ENCODE measurements around the gene RAX2. TPM values are rescaled to one million over a fixed set of nuclear protein-coding genes. Genes with fewer than 3 reads are reported as not detected.

RAX2 gene
- total RNA-seq, 1 donor from 2014 or later, result not detected

- no peak for DNase-seq
- Mint-ChIP-seq H3K4me1 (ENCODE audit: low read depth, unreplicated experiment) (no peaks in the 10 kb centered on the region), H3K36me3 (ENCODE audit: unreplicated experiment) (no peaks in the 10 kb centered on the region), H3K27me3 (ENCODE audit: unreplicated experiment) (no peaks in the 10 kb centered on the region), H3K27ac (ENCODE audit: unreplicated experiment) (peak overlapping the region; percentile 33), H3K4me3 (ENCODE audit: unreplicated experiment) (no peak overlapping the region), H3K9me3 (ENCODE audit: unreplicated experiment) (no peaks in the 10 kb centered on the region)
- no peak for TF ChIP-seq CTCF (IDR thresholded peaks at IDR 0.05; ENCODE audit: partially characterized antibody, unreplicated experiment)
Measured at GRCh38 chr19:3743486-3743885, 28.5 kb downstream of the RAX2 start.

- peaks cover 2% of the 10 kb centered on the region for H3K4me1 Mint-ChIP-seq (ENCODE audit: low read depth, unreplicated experiment)
- H3K27me3 Mint-ChIP-seq (ENCODE audit: unreplicated experiment), result no peaks in the 10 kb centered on the region
- no peaks in the 10 kb centered on the region for H3K36me3 Mint-ChIP-seq (ENCODE audit: unreplicated experiment)
- H3K4me3 Mint-ChIP-seq (ENCODE audit: unreplicated experiment), result no peak overlapping the region
- no peak for DNase-seq
- no peak for TF ChIP-seq CTCF (IDR thresholded peaks at IDR 0.05; ENCODE audit: partially characterized antibody, unreplicated experiment)
- no peak overlapping the region for H3K27ac Mint-ChIP-seq (ENCODE audit: unreplicated experiment)
- H3K9me3 Mint-ChIP-seq (ENCODE audit: unreplicated experiment), result peaks cover 2% of the 10 kb centered on the region
Measured at GRCh38 chr19:3740431-3740830, 31.6 kb downstream of the RAX2 start.

GRCh38 chr19:3738477-3739220 lies 33.4 kb downstream of the RAX2 start:
- Mint-ChIP-seq H3K9me3 (ENCODE audit: unreplicated experiment) (peaks cover 2% of the 10 kb centered on the region), H3K4me1 (ENCODE audit: low read depth, unreplicated experiment) (peaks cover 2% of the 10 kb centered on the region), H3K36me3 (ENCODE audit: unreplicated experiment) (peaks cover 1% of the 10 kb centered on the region), H3K27me3 (ENCODE audit: unreplicated experiment) (peaks cover 1% of the 10 kb centered on the region), H3K4me3 (ENCODE audit: unreplicated experiment) (no peak overlapping the region), H3K27ac (ENCODE audit: unreplicated experiment) (no peak overlapping the region)
- DNase-seq, result no peak
- TF ChIP-seq CTCF (IDR thresholded peaks at IDR 0.05; ENCODE audit: partially characterized antibody, unreplicated experiment), result no peak

GRCh38 chr19:3737487-3738205 lies 34.4 kb downstream of the RAX2 start:
- Mint-ChIP-seq H3K36me3 (ENCODE audit: unreplicated experiment) (peaks cover 7% of the 10 kb centered on the region), H3K9me3 (ENCODE audit: unreplicated experiment) (peaks cover 2% of the 10 kb centered on the region), H3K27me3 (ENCODE audit: unreplicated experiment) (peaks cover 3% of the 10 kb centered on the region), H3K4me3 (ENCODE audit: unreplicated experiment) (no peak overlapping the region), H3K4me1 (ENCODE audit: low read depth, unreplicated experiment) (peaks cover 4% of the 10 kb centered on the region), H3K27ac (ENCODE audit: unreplicated experiment) (no peak overlapping the region)
- TF ChIP-seq CTCF (IDR thresholded peaks at IDR 0.05; ENCODE audit: partially characterized antibody, unreplicated experiment), result no peak
- DNase-seq, result no peak

Measured in glutamatergic neuron (in vitro differentiated cells).